Measurements from ENCODE around the gene BTBD19. TPM values are rescaled to one million over a fixed set of nuclear protein-coding genes. Genes with fewer than 3 reads are reported as not detected.

Gene BTBD19
- polyA plus RNA-seq, 1 donor (not counting 4 experiments of a cell fraction or from before 2014, with no cell fraction given), result 2.9 TPM

DNA sequence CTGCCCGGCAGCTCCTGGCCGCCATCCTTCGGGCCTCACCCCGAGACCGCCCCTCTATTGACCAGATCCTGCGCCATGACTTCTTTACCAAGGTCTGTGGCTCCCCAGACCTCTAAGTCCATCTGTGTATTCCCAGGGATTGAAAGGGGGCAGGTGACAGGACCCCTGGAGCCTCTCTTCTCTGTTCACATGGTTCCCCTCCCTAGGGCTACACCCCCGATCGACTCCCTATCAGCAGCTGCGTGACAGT is 5.3 kb upstream of the BTBD19 start:
- peaks cover 41% of the 10 kb centered on the region for H3K79me2 ChIP-seq (ENCODE audit: control insufficient read depth, insufficient read depth, low read length)
- DNase-seq (ENCODE audit: low read depth, low spot score) (no peak), FAIRE-seq (no peak)
- H3K4me3 ChIP-seq (ENCODE audit: control insufficient read depth in 2 of 3, extremely low read depth in 1 of 3, insufficient read depth in 2 of 3, low read depth in 1 of 3, low read length in 3 of 3), result no peak overlapping the region
- no peaks in the 10 kb centered on the region for H3K9me1 ChIP-seq (ENCODE audit: control insufficient read depth, extremely low read depth, insufficient read depth, low read length)
- H3K9me3 ChIP-seq (ENCODE audit: control insufficient read depth, low read depth, low read length), result no peaks in the 10 kb centered on the region
- no peak for TF ChIP-seq EZH2 (IDR thresholded peaks at IDR 0.05; ENCODE audit: low read length)
- TF ChIP-seq, protein P1, sequence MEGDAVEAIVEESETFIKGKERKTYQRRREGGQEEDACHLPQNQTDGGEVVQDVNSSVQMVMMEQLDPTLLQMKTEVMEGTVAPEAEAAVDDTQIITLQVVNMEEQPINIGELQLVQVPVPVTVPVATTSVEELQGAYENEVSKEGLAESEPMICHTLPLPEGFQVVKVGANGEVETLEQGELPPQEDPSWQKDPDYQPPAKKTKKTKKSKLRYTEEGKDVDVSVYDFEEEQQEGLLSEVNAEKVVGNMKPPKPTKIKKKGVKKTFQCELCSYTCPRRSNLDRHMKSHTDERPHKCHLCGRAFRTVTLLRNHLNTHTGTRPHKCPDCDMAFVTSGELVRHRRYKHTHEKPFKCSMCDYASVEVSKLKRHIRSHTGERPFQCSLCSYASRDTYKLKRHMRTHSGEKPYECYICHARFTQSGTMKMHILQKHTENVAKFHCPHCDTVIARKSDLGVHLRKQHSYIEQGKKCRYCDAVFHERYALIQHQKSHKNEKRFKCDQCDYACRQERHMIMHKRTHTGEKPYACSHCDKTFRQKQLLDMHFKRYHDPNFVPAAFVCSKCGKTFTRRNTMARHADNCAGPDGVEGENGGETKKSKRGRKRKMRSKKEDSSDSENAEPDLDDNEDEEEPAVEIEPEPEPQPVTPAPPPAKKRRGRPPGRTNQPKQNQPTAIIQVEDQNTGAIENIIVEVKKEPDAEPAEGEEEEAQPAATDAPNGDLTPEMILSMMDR (optimal IDR thresholded peaks at IDR 0.05 in 1 of 3, IDR thresholded peaks at IDR 0.05 in 1 of 3, conservative IDR thresholded peaks at IDR 0.05 in 1 of 3; ENCODE audit: extremely low read depth in 1 of 3, insufficient read depth in 2 of 3, low read length in 3 of 3), result no peak
- no peak overlapping the region for H3K27ac ChIP-seq (ENCODE audit: control insufficient read depth, insufficient read depth, low read length)
- H3K27me3 ChIP-seq (ENCODE audit: control insufficient read depth, extremely low read depth, insufficient read depth, low read length), result no peaks in the 10 kb centered on the region
- peaks cover 29 to 43% of the 10 kb centered on the region in 2 experiments for H3K36me3 ChIP-seq (ENCODE audit: control insufficient read depth in 2 of 2, extremely low read depth in 1 of 2, insufficient read depth in 2 of 2, low read length in 2 of 2)
- H4K20me1 ChIP-seq (ENCODE audit: control insufficient read depth, extremely low read depth, insufficient read depth, low read length), result peaks cover 6% of the 10 kb centered on the region
- dilution Hi-C loops (cut with MboI; ENCODE audit: extremely low pct_ligation_motif_present, low sequenced_read_pairs), result no loop called here
- no peak overlapping the region for H3K9ac ChIP-seq (ENCODE audit: control insufficient read depth, extremely low read depth, insufficient read depth, low read length)
- no peak overlapping the region for H2AFZ ChIP-seq (ENCODE audit: control insufficient read depth, low read length)
- peak overlapping the region; percentile 98 for H3K4me2 ChIP-seq (ENCODE audit: control insufficient read depth, extremely low read depth, insufficient read depth, low read depth, low read length)
- H3K4me1 ChIP-seq (ENCODE audit: control insufficient read depth, extremely low read depth, insufficient read depth, low read length), result peaks cover 47% of the 10 kb centered on the region

- H4K20me1 ChIP-seq (ENCODE audit: control insufficient read depth, extremely low read depth, insufficient read depth, low read length), result peaks cover 6% of the 10 kb centered on the region
- FAIRE-seq (no peak), DNase-seq (ENCODE audit: low read depth, low spot score) (no peak)
- H3K9ac ChIP-seq (ENCODE audit: control insufficient read depth, extremely low read depth, insufficient read depth, low read length), result no peak overlapping the region
- H3K36me3 ChIP-seq (ENCODE audit: control insufficient read depth in 2 of 2, extremely low read depth in 1 of 2, insufficient read depth in 2 of 2, low read length in 2 of 2), result peaks cover 29 to 45% of the 10 kb centered on the region in 2 experiments
- no peaks in the 10 kb centered on the region for H3K27me3 ChIP-seq (ENCODE audit: control insufficient read depth, extremely low read depth, insufficient read depth, low read length)
- no peak overlapping the region for H2AFZ ChIP-seq (ENCODE audit: control insufficient read depth, low read length)
- peak overlapping the region; percentile 41 for H3K27ac ChIP-seq (ENCODE audit: control insufficient read depth, insufficient read depth, low read length)
- H3K4me3 ChIP-seq (ENCODE audit: control insufficient read depth in 2 of 3, extremely low read depth in 1 of 3, insufficient read depth in 2 of 3, low read depth in 1 of 3, low read length in 3 of 3), result no peak overlapping the region
- no peak for TF ChIP-seq EZH2 (IDR thresholded peaks at IDR 0.05; ENCODE audit: low read length)
- TF ChIP-seq, protein P1 (optimal IDR thresholded peaks at IDR 0.05 in 1 of 3, IDR thresholded peaks at IDR 0.05 in 1 of 3, conservative IDR thresholded peaks at IDR 0.05 in 1 of 3; ENCODE audit: extremely low read depth in 1 of 3, insufficient read depth in 2 of 3, low read length in 3 of 3), result no peak
- dilution Hi-C loops (cut with MboI; ENCODE audit: extremely low pct_ligation_motif_present, low sequenced_read_pairs), result no loop called here
- H3K79me2 ChIP-seq (ENCODE audit: control insufficient read depth, insufficient read depth, low read length), result peaks cover 41% of the 10 kb centered on the region
- no peaks in the 10 kb centered on the region for H3K9me1 ChIP-seq (ENCODE audit: control insufficient read depth, extremely low read depth, insufficient read depth, low read length)
- H3K9me3 ChIP-seq (ENCODE audit: control insufficient read depth, low read depth, low read length), result no peaks in the 10 kb centered on the region
- H3K4me2 ChIP-seq (ENCODE audit: control insufficient read depth, extremely low read depth, insufficient read depth, low read depth, low read length), result peak overlapping the region; percentile 98
- H3K4me1 ChIP-seq (ENCODE audit: control insufficient read depth, extremely low read depth, insufficient read depth, low read length), result peaks cover 52% of the 10 kb centered on the region
These were observed 4.8 kb upstream of the BTBD19 start for GRCh38 chr1:44803312-44804095.
